Stomach (tissue), 4 donors: ENCODE results near the gene ISG15.

ENCODE experiments used
- POLR2AphosphoS5 ChIP-seq, 3 donors: sonication (generic); formaldehyde crosslinking; IDR thresholded peaks; one replicate each; pipeline ENCODE4 v1.6.1; 2016; ENCODE audit warnings: antibody characterized with exemption in 3 of 3
- TF ChIP-seq, protein P1 (sequence below), 7 experiments: fragments of 450-650 bp in 4 of 7; fragments of 200-600 bp in 3 of 7; sonication (generic) in 3 of 7; IDR thresholded peaks; one replicate each; pipeline ENCODE4 v1.5.1; 2016 to 2019; ENCODE audit warnings: antibody characterized with exemption in 7 of 7, control low read depth in 2 of 7, mild to moderate bottlenecking in 1 of 7

DNA sequence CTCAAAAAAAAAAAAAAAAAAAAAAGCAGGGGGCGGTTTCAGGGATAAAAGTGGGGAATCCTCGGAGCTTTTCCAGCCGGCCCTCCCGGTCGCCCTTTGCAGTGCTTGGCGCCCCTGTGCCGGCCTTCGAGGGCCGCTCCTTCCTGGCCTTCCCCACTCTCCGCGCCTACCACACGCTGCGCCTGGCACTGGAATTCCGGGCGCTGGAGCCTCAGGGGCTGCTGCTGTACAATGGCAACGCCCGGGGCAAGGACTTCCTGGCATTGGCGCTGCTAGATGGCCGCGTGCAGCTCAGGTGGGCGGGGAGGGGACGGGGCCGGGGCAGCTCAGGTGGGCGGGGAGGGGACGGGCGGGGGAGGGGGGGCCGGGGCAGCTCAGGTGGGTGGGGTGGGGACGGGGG, 35.5 kb downstream of the ISG15 start:
- TF ChIP-seq, protein P1, sequence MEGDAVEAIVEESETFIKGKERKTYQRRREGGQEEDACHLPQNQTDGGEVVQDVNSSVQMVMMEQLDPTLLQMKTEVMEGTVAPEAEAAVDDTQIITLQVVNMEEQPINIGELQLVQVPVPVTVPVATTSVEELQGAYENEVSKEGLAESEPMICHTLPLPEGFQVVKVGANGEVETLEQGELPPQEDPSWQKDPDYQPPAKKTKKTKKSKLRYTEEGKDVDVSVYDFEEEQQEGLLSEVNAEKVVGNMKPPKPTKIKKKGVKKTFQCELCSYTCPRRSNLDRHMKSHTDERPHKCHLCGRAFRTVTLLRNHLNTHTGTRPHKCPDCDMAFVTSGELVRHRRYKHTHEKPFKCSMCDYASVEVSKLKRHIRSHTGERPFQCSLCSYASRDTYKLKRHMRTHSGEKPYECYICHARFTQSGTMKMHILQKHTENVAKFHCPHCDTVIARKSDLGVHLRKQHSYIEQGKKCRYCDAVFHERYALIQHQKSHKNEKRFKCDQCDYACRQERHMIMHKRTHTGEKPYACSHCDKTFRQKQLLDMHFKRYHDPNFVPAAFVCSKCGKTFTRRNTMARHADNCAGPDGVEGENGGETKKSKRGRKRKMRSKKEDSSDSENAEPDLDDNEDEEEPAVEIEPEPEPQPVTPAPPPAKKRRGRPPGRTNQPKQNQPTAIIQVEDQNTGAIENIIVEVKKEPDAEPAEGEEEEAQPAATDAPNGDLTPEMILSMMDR (IDR thresholded peaks at IDR 0.05): no peak
- no peak for TF ChIP-seq POLR2AphosphoS5 (IDR thresholded peaks at IDR 0.05)
